Activated naive CD4-positive, alpha-beta T cell treated with Interleukin-2 at 50 U/mL for 16 hours (primary cell): ENCODE data around the gene RAPGEF4.
"Not testable (repeated sequence)": the region's sequence is repeated elsewhere in the genome, so short reads cannot be mapped to it uniquely, and the experiment has no call there.

Source experiments
- DNase-seq: peaks from one replicate; pipeline ENCODE4 v3.0.0-alpha.2; 2020

RAPGEF4 gene

GRCh38 chr2:173079973-173080860 lies 344.6 kb downstream of the RAPGEF4 start:
- no peak for DNase-seq

- DNase-seq: no peak
Measured at GRCh38 chr2:173086518-173087213, 351.0 kb downstream of the RAPGEF4 start.

- DNase-seq: no peak
Measured at GRCh38 chr2:173087214-173087581, 351.6 kb downstream of the RAPGEF4 start.

GRCh38 chr2:173087793-173088496 lies 352.3 kb downstream of the RAPGEF4 start:
- DNase-seq: no peak

GRCh38 chr2:173090276-173090877 lies 354.7 kb downstream of the RAPGEF4 start:
- no peak for DNase-seq

GRCh38 chr2:173090973-173091660 lies 355.5 kb downstream of the RAPGEF4 start:
- DNase-seq: no peak

- DNase-seq: no peak
Measured at GRCh38 chr2:173091910-173092309, 356.3 kb downstream of the RAPGEF4 start.

- no peak for DNase-seq
Measured at GRCh38 chr2:173092844-173093402, 357.3 kb downstream of the RAPGEF4 start.

GRCh38 chr2:173093617-173094016 lies 358.0 kb downstream of the RAPGEF4 start:
- DNase-seq: not testable (repeated sequence)

- no peak for DNase-seq
Measured at GRCh38 chr2:173094731-173095130, 359.1 kb downstream of the RAPGEF4 start.

- DNase-seq: no peak
Measured at GRCh38 chr2:173095356-173095755, 359.7 kb downstream of the RAPGEF4 start.

- no peak for DNase-seq
Measured at GRCh38 chr2:173099271-173099670, 363.6 kb downstream of the RAPGEF4 start.

GRCh38 chr2:173099804-173100203 lies 364.2 kb downstream of the RAPGEF4 start:
- no peak for DNase-seq

- no peak for DNase-seq
Measured at GRCh38 chr2:173101687-173102086, 366.0 kb downstream of the RAPGEF4 start.
